HEK293 (cell line): ENCODE data around the gene SLC2A8.

Source experiments
- CTCF ChIP-seq: fragments of 450-650 bp; formaldehyde crosslinking; IDR thresholded peaks from 2 replicates; pipeline ENCODE4 v1.5.1; 2016; ENCODE audit warnings: missing biosample characterization, missing genetic modification characterization
- KLF17 ChIP-seq: fragments of 450-650 bp; formaldehyde crosslinking; IDR thresholded peaks from 2 replicates; pipeline ENCODE4 v1.5.1; 2016; ENCODE audit warnings: missing biosample characterization, missing genetic modification characterization
- PBX3 ChIP-seq: sonication (generic); formaldehyde crosslinking; IDR thresholded peaks from 2 replicates; pipeline ENCODE4 v1.8.1; 2022; ENCODE audit warnings: mild to moderate bottlenecking, moderate library complexity, missing genetic modification reagents
- REST ChIP-seq: fragments of 450-650 bp; formaldehyde crosslinking; IDR thresholded peaks from 2 replicates; pipeline ENCODE4 v1.5.1; 2016; ENCODE audit warnings: missing biosample characterization, missing genetic modification characterization
- YY1 ChIP-seq: fragments of 450-650 bp; formaldehyde crosslinking; IDR thresholded peaks from 2 replicates; pipeline ENCODE4 v1.5.1; 2018; ENCODE audit warnings: missing biosample characterization, missing genetic modification characterization
- ZBTB1 ChIP-seq: fragments of 450-650 bp; formaldehyde crosslinking; IDR thresholded peaks from 2 replicates; pipeline ENCODE4 v1.5.1; 2016; ENCODE audit warnings: missing biosample characterization, missing genetic modification characterization
- ZFP69B ChIP-seq: fragments of 450-650 bp; formaldehyde crosslinking; IDR thresholded peaks from 2 replicates; pipeline ENCODE4 v1.5.1; 2016; ENCODE audit warnings: missing biosample characterization, missing genetic modification characterization
- ZNF175 ChIP-seq: fragments of 450-650 bp; formaldehyde crosslinking; IDR thresholded peaks from 2 replicates; pipeline ENCODE4 v1.5.1; 2016; ENCODE audit warnings: missing biosample characterization, missing genetic modification characterization
- ZNF184 ChIP-seq: fragments of 450-650 bp; IDR thresholded peaks from 2 replicates; pipeline ENCODE4 v1.5.1; 2018; ENCODE audit warnings: missing biosample characterization, mild to moderate bottlenecking, missing genetic modification characterization
- ZNF830 ChIP-seq: fragments of 450-650 bp; IDR thresholded peaks from 2 replicates; pipeline ENCODE4 v1.5.0; 2018; ENCODE audit warnings: missing biosample characterization, missing genetic modification characterization, low read depth, mild to moderate bottlenecking, moderate library complexity

GRCh38 chr9:127388856-127389238 is 8.1 kb upstream of the SLC2A8 start:
- TF ChIP-seq ZNF175 (tag by site-specific recombination) (no peak), CTCF (no peak), ZNF184 (tag by site-specific recombination) (no peak), YY1 (tag by site-specific recombination) (no peak), KLF17 (tag by site-specific recombination) (no peak), ZFP69B (no peak), ZBTB1 (no peak), ZNF830 (tag by site-specific recombination) (no peak), REST (tag by site-specific recombination) (no peak), PBX3 (CRISPR knock-in tag) (no peak)
